SU-DHL-6 (cell line): ENCODE results near the gene C4orf36.

Experiments used
- H2AFZ ChIP-seq: fragments of 200-600 bp; sonication (generic); 2 replicates; pipeline ENCODE4 v1.6.1; 2014; ENCODE audit warnings: low read depth, mild to moderate bottlenecking, moderate library complexity, mixed read lengths, antibody characterized with exemption, low read length; ENCODE audit not compliant: severe bottlenecking
- H3F3A ChIP-seq: fragments of 200-600 bp; shearing (Covaris generic); 2 replicates; pipeline ENCODE4 v1.6.0; 2016; ENCODE audit warnings: antibody characterized with exemption, mild to moderate bottlenecking; ENCODE audit not compliant: insufficient read depth
- H3K27ac ChIP-seq: fragments of 200-600 bp; sonication (generic); 2 replicates; pipeline ENCODE4 v1.5.1; 2016; ENCODE audit warnings: low read depth, mild to moderate bottlenecking, low read length, moderate library complexity, mixed read lengths
- H3K27me3 ChIP-seq: fragments of 200-600 bp; sonication (generic), shearing (Covaris generic); 2 replicates; pipeline ENCODE4 v1.6.0; 2014; ENCODE audit warnings: mild to moderate bottlenecking, low read length
- H3K36me3 ChIP-seq: fragments of 200-600 bp; sonication (generic); 2 replicates; pipeline ENCODE4 v1.6.1; 2014; ENCODE audit warnings: mild to moderate bottlenecking, low read length, mixed read lengths
- H3K4me2 ChIP-seq: fragments of 300-600, 200-600 bp; shearing (Covaris generic), sonication (generic); 2 replicates; pipeline ENCODE4 v1.6.0; 2014; ENCODE audit warnings: low read length, low read depth, mild to moderate bottlenecking; ENCODE audit not compliant: poor library complexity, severe bottlenecking
- H3K4me3 ChIP-seq: fragments of 200-600 bp; sonication (generic); 2 replicates; pipeline ENCODE4 v1.5.1; 2014; ENCODE audit warnings: antibody characterized with exemption, low read length, mild to moderate bottlenecking, mixed read lengths; ENCODE audit not compliant: insufficient read depth, poor library complexity, severe bottlenecking
- H3K79me2 ChIP-seq: fragments of 200-600 bp; sonication (generic); 2 replicates; pipeline ENCODE4 v1.6.1; 2014; ENCODE audit warnings: mild to moderate bottlenecking, low read length, moderate library complexity; ENCODE audit not compliant: insufficient read depth
- H3K9ac ChIP-seq: fragments of 200-600 bp; sonication (generic); 2 replicates; pipeline ENCODE4 v1.7.0; 2014; ENCODE audit warnings: mild to moderate bottlenecking, low read length
- H3K9me2 ChIP-seq: fragments of 200-600 bp; sonication (generic); replicated peaks from 2 replicates; pipeline ENCODE4 v1.6.1; 2014; ENCODE audit warnings: low read length; ENCODE audit not compliant: insufficient read depth
- H3K9me3 ChIP-seq: fragments of 200-600 bp; sonication (generic); 2 replicates; pipeline ENCODE4 v1.6.1; 2014; ENCODE audit warnings: low read length, mixed read lengths; ENCODE audit not compliant: insufficient read depth
- H4K20me1 ChIP-seq: fragments of 200-600 bp; sonication (generic); 2 replicates; pipeline ENCODE4 v1.6.1; 2014; ENCODE audit warnings: low read depth, mild to moderate bottlenecking, antibody characterized with exemption, low read length, moderate library complexity, mixed read lengths
- CTCF ChIP-seq: fragments of 200-600 bp; sonication (generic); IDR thresholded peaks from one replicate; pipeline ENCODE4 v1.5.1; 2017; ENCODE audit warnings: antibody characterized with exemption, mild to moderate bottlenecking, low read length, moderate library complexity; ENCODE audit not compliant: insufficient read depth, poor library complexity, severe bottlenecking
- EZH2phosphoT487 ChIP-seq: fragments of 200-600 bp; sonication (generic), shearing (Covaris generic); conservative IDR thresholded peaks from 2 replicates; pipeline ENCODE4 v1.6.1; 2018; ENCODE audit warnings: mild to moderate bottlenecking, antibody characterized with exemption, low read length, moderate library complexity, mixed read lengths

Gene C4orf36

GRCh38 chr4:86857341-86858052 lies 34.7 kb downstream of the C4orf36 start:
- Histone ChIP-seq H3K4me2 (no peak overlapping the region), H3F3A (no peaks in the 10 kb centered on the region), H3K36me3 (no peaks in the 10 kb centered on the region), H3K27ac (no peak overlapping the region), H3K9ac (no peak overlapping the region), H3K27me3 (no peaks in the 10 kb centered on the region), H3K79me2 (no peaks in the 10 kb centered on the region), H3K9me3 (no peaks in the 10 kb centered on the region), H3K4me3 (no peak overlapping the region), H2AFZ (no peak overlapping the region), H4K20me1 (no peaks in the 10 kb centered on the region), H3K9me2 (no peaks in the 10 kb centered on the region)
- TF ChIP-seq EZH2phosphoT487, result no peak
- TF ChIP-seq CTCF, result no peak

DNA sequence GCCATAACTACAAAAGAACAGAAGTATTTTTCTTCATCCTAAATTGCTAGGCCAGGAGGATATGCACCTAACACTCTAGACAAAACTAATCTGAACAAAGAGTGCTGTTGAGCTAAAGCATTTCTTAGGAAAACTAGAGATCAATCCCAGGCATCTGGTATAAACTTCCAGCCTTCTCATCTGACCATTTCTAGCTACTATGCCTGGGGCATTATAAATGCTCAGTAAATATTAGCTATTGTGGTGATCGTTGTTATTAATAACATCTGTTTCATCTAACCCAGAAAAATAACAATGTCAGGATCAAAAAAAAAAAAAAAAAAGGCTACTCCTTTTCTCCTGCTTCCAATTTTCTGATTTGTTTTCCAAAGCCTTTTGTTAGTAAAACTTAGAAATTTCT lies 35.3 kb downstream of the C4orf36 start:
- H3K79me2 ChIP-seq, result no peaks in the 10 kb centered on the region
- no peak overlapping the region for H3K27ac ChIP-seq
- TF ChIP-seq EZH2phosphoT487 (no peak), CTCF (no peak)
- H3F3A ChIP-seq, result no peaks in the 10 kb centered on the region
- H2AFZ ChIP-seq, result no peak overlapping the region
- no peaks in the 10 kb centered on the region for H3K9me3 ChIP-seq
- no peaks in the 10 kb centered on the region for H3K9me2 ChIP-seq
- no peak overlapping the region for H3K9ac ChIP-seq
- H3K4me3 ChIP-seq, result no peak overlapping the region
- no peaks in the 10 kb centered on the region for H4K20me1 ChIP-seq
- H3K4me2 ChIP-seq, result no peak overlapping the region
- H3K27me3 ChIP-seq, result no peaks in the 10 kb centered on the region
- no peaks in the 10 kb centered on the region for H3K36me3 ChIP-seq

- H3K36me3 ChIP-seq, result no peaks in the 10 kb centered on the region
- no peak overlapping the region for H3K9ac ChIP-seq
- TF ChIP-seq CTCF (no peak), EZH2phosphoT487 (no peak)
- H3K79me2 ChIP-seq, result no peaks in the 10 kb centered on the region
- H3K9me2 ChIP-seq, result no peaks in the 10 kb centered on the region
- no peak overlapping the region for H3K4me3 ChIP-seq
- H2AFZ ChIP-seq, result no peak overlapping the region
- H3F3A ChIP-seq, result no peaks in the 10 kb centered on the region
- no peaks in the 10 kb centered on the region for H3K9me3 ChIP-seq
- no peaks in the 10 kb centered on the region for H3K27me3 ChIP-seq
- H3K4me2 ChIP-seq, result no peak overlapping the region
- H4K20me1 ChIP-seq, result no peaks in the 10 kb centered on the region
- H3K27ac ChIP-seq, result no peak overlapping the region
These were observed 36.6 kb downstream of the C4orf36 start for GRCh38 chr4:86855572-86855971.
